K562 (cell line): ENCODE measurements around the gene RSPH6A. TPM values are rescaled to one million over a fixed set of nuclear protein-coding genes. Genes with fewer than 3 reads are reported as not detected.

Source experiments
- ARID1B ChIP-seq: fragments of 450-650 bp; IDR thresholded peaks from 2 replicates; pipeline ENCODE4 v1.6.1; 2016; ENCODE audit warnings: antibody characterized with exemption, mild to moderate bottlenecking, inconsistent platforms
- ATF1 ChIP-seq, 2 experiments: fragments of 450-650 bp in 1 of 2; IDR thresholded peaks; 2 replicates each; pipeline ENCODE4 v1.6.1; 2016; ENCODE audit warnings: missing compliant biosample characterization in 1 of 2, missing genetic modification characterization in 1 of 2
- BMI1 ChIP-seq: fragments of 150-350 bp; IDR thresholded peaks from 2 replicates; pipeline ENCODE4 v1.6.1; 2014; ENCODE audit warnings: low read length
- CHD4 ChIP-seq: fragments of 200-600 bp; sonication (generic); IDR thresholded peaks from 3 replicates; pipeline ENCODE4 v1.6.1; 2012; ENCODE audit warnings: low read depth, mild to moderate bottlenecking, mixed read lengths, low read length, inconsistent platforms; ENCODE audit not compliant: insufficient read depth, insufficient replicate concordance, poor library complexity, severe bottlenecking
- CTCF ChIP-seq, 3 experiments: IDR thresholded peaks in 2 of 3; conservative IDR thresholded peaks in 1 of 3; 2 replicates each; pipeline ENCODE4 v1.5.1; 2011 to 2012; ENCODE audit warnings: low read length in 3 of 3, mild to moderate bottlenecking in 3 of 3, control low read depth in 2 of 3, improper control_type of control experiment in 1 of 3, inconsistent platforms in 1 of 3, low read depth in 1 of 3, mixed read lengths in 1 of 3, moderate library complexity in 1 of 3; ENCODE audit not compliant: insufficient read depth in 2 of 3
- EGR1 ChIP-seq: fragments of 450-650 bp; conservative IDR thresholded peaks from 2 replicates; pipeline ENCODE4 v1.6.1; 2017; ENCODE audit warnings: mild to moderate bottlenecking
- HNRNPLL ChIP-seq: fragments of 200-400 bp; formaldehyde crosslinking; IDR thresholded peaks from 2 replicates; pipeline ENCODE4 v1.6.1; 2017; ENCODE audit warnings: low read length, low read depth, mild to moderate bottlenecking; ENCODE audit not compliant: poor library complexity, severe bottlenecking
- NR0B1 ChIP-seq: fragments of 450-650 bp; IDR thresholded peaks from one replicate; pipeline ENCODE4 v1.6.1; 2018; ENCODE audit warnings: mild to moderate bottlenecking, moderate library complexity; ENCODE audit not compliant: partially characterized antibody
- PPARD ChIP-seq: fragments of 250-450 bp; sonication (Bioruptor Pico); IDR thresholded peaks from 2 replicates; pipeline ENCODE4 v1.8.0; 2022; ENCODE audit warnings: inconsistent platforms, mild to moderate bottlenecking, moderate library complexity
- PREB ChIP-seq: sonication (generic); formaldehyde crosslinking; IDR thresholded peaks from 2 replicates; pipeline ENCODE4 v1.8.1; 2023; ENCODE audit warnings: mild to moderate bottlenecking, missing genetic modification reagents
- PRPF4 ChIP-seq: fragments of 200-400 bp; formaldehyde crosslinking; IDR thresholded peaks from one replicate; pipeline ENCODE4 v1.6.1; 2017; ENCODE audit warnings: low read length, low read depth, mild to moderate bottlenecking; ENCODE audit not compliant: insufficient read depth, poor library complexity, severe bottlenecking
- SMARCC2 ChIP-seq: fragments of 450-650 bp; IDR thresholded peaks from 2 replicates; pipeline ENCODE4 v1.6.1; 2017; ENCODE audit warnings: antibody characterized with exemption, moderate library complexity, mild to moderate bottlenecking, low read depth
- TCF7L2 ChIP-seq: fragments of 150-350 bp; IDR thresholded peaks from 2 replicates; pipeline ENCODE4 v1.6.1; 2016; ENCODE audit warnings: low read depth, mild to moderate bottlenecking, low read length, moderate library complexity
- VEZF1 ChIP-seq: fragments of 200-800 bp; sonication (Bioruptor generic); IDR thresholded peaks from 2 replicates; pipeline ENCODE4 v1.6.1; 2017; ENCODE audit warnings: missing genetic modification characterization, missing compliant biosample characterization
- XRCC3 ChIP-seq: fragments of 450-650 bp; IDR thresholded peaks from 2 replicates; pipeline ENCODE4 v1.6.1; 2017; ENCODE audit warnings: mild to moderate bottlenecking, moderate library complexity
- XRCC4 ChIP-seq: IDR thresholded peaks from one replicate; pipeline ENCODE4 v1.6.1; 2011; ENCODE audit not compliant: insufficient read depth, insufficient read length; ENCODE audit errors: extremely low read depth
- ZFPM2 ChIP-seq: fragments of 250-450 bp; sonication (Bioruptor Pico); IDR thresholded peaks from 2 replicates; pipeline ENCODE4 v1.5.1; 2022; ENCODE audit warnings: mild to moderate bottlenecking
- ZNF133 ChIP-seq: fragments of 250-450 bp; sonication (Bioruptor Pico); IDR thresholded peaks from 2 replicates; pipeline ENCODE4 v1.4.0; 2020; ENCODE audit warnings: mild to moderate bottlenecking
- ZNF41 ChIP-seq: fragments of 250-450 bp; sonication (Bioruptor Pico); conservative IDR thresholded peaks from 2 replicates; pipeline ENCODE4 v1.4.0; 2020; ENCODE audit warnings: mild to moderate bottlenecking
- ZNF431 ChIP-seq: sonication (generic); formaldehyde crosslinking; IDR thresholded peaks from 2 replicates; pipeline ENCODE4 v1.8.0; 2022; ENCODE audit warnings: mild to moderate bottlenecking, missing genetic modification reagents
- ZNF766 ChIP-seq: fragments of 200-800 bp; sonication (Bioruptor generic); conservative IDR thresholded peaks from 2 replicates; pipeline ENCODE4 v1.6.1; 2016; ENCODE audit warnings: missing genetic modification characterization, missing compliant biosample characterization
- ZNF79 ChIP-seq: fragments of 250-450 bp; sonication (Bioruptor Pico); IDR thresholded peaks from 2 replicates; pipeline ENCODE4 v1.4.0; 2020; ENCODE audit warnings: low read depth, mild to moderate bottlenecking, moderate library complexity
- polyA plus RNA-seq, 8 experiments: library from polyadenylated mRNA; depleted of rRNA in 4 of 8; stranded (reverse) in 5 of 8; unstranded in 3 of 8; fragments of >200 nt; fragmentation: Nextera tagmentation in 2 of 8; fragmentation: Illumina TruSeq in 1 of 8; extraction: Ambion mirVana in 2 of 8; extraction: Trizol in 1 of 8; gene quantifications; 2 replicates each; pipeline versions ENCODE4 v1.2.1 to v1.2.3, GENCODE V29; 2011 to 2014; ENCODE audit warnings: inconsistent platforms in 1 of 8, missing spikeins in 1 of 8
- total RNA-seq, 7 experiments: library from RNA; depleted of rRNA in 6 of 7; stranded (reverse); fragments of >200 nt in 6 of 7; fragmentation: Illumina TruSeq in 2 of 7; extraction: Trizol in 2 of 7; gene quantifications; 2 replicates each; pipeline versions ENCODE4 v1.2.1 to v1.2.3, GENCODE V29; 2011 to 2021; ENCODE audit warnings: low replicate concordance in 1 of 7

RSPH6A gene
- total and polyA plus RNA-seq, 9 of the 15 experiments (the other 6 are each of a cell fraction or from before 2014, with no cell fraction given), result 0.03 to 0.15 (median 0.07) TPM; not detected in 5

GRCh38 chr19:45863840-45864628 is 48.9 kb upstream of the RSPH6A start, which contains the start of gene FOXA3 (continued):
- TF ChIP-seq ZFPM2 (no peak), XRCC4 (no peak), ZNF766 (CRISPR knock-in tag) (peak; percentile 39; the same call in 1 of the 2 replicates), ZNF79 (no peak), CHD4 (peak; percentile 99), BMI1 (no peak), PRPF4 (no peak), HNRNPLL (no peak), ZNF431 (CRISPR knock-in tag) (no peak), ZNF133 (CRISPR knock-in tag) (no peak), SMARCC2 (no peak), ATF1 (CRISPR knock-in tag; IDR thresholded peaks at IDR 0.05) (no peak), ATF1 (tag; IDR thresholded peaks at IDR 0.05) (peak; percentile 31), PPARD (no peak), ZNF41 (CRISPR knock-in tag) (no peak), PREB (no peak), TCF7L2 (no peak), CTCF (IDR thresholded peaks at IDR 0.05 in 2 of 3, conservative IDR thresholded peaks at IDR 0.05 in 1 of 3; ENCODE audit: insufficient read depth in 2 of 3, low read depth in 1 of 3, low read length in 3 of 3) (peak; percentile 74 to 98 (median 90)), NR0B1 (no peak), XRCC3 (no peak), EGR1 (peak; percentile 87), ARID1B (peak; percentile 55; the same call in 1 of the 2 replicates), VEZF1 (CRISPR knock-in tag) (peak; percentile 99)
